GM19455 (cell line): ENCODE measurements around the gene ADGRD1.

ENCODE experiments used
- ATAC-seq: cut with Tn5 transposase; IDR thresholded peaks from one replicate; pipeline ENCODE4 v1.9.1; 2021; ENCODE audit not compliant: unreplicated experiment

ADGRD1 gene

GRCh38 chr12:131040491-131040890, 86.8 kb downstream of the ADGRD1 start:
- no peak for ATAC-seq

- ATAC-seq, result no peak
Observed at GRCh38 chr12:131041216-131041967, 87.7 kb downstream of the ADGRD1 start.

GRCh38 chr12:131041968-131042833, 88.5 kb downstream of the ADGRD1 start:
- no peak for ATAC-seq

GRCh38 chr12:131042834-131043245, 89.1 kb downstream of the ADGRD1 start:
- ATAC-seq, result no peak

GRCh38 chr12:131043401-131043871, 89.7 kb downstream of the ADGRD1 start:
- no peak for ATAC-seq

- no peak for ATAC-seq
Observed at GRCh38 chr12:131044136-131044535, 90.4 kb downstream of the ADGRD1 start.

GRCh38 chr12:131044760-131045381, 91.2 kb downstream of the ADGRD1 start:
- no peak for ATAC-seq

- no peak for ATAC-seq
Observed at GRCh38 chr12:131045705-131046460, 92.2 kb downstream of the ADGRD1 start.

GRCh38 chr12:131046813-131047788, 93.4 kb downstream of the ADGRD1 start:
- no peak for ATAC-seq

GRCh38 chr12:131047789-131048610, 94.3 kb downstream of the ADGRD1 start:
- ATAC-seq, result no peak

- ATAC-seq, result no peak
Observed at GRCh38 chr12:131048611-131048990, 94.9 kb downstream of the ADGRD1 start.

- ATAC-seq, result no peak
Observed at GRCh38 chr12:131049002-131049401, 95.3 kb downstream of the ADGRD1 start.

- no peak for ATAC-seq
Observed at GRCh38 chr12:131049549-131050339, 96.0 kb downstream of the ADGRD1 start.

GRCh38 chr12:131050463-131051154, 96.9 kb downstream of the ADGRD1 start:
- ATAC-seq, result no peak

- ATAC-seq, result no peak
Observed at GRCh38 chr12:131051155-131051473, 97.4 kb downstream of the ADGRD1 start.

- no peak for ATAC-seq
Observed at GRCh38 chr12:131052063-131052781, 98.5 kb downstream of the ADGRD1 start.

GRCh38 chr12:131052929-131053328, 99.2 kb downstream of the ADGRD1 start:
- ATAC-seq, result no peak
